Endothelial cell of umbilical vein (primary cell): ENCODE data around the gene C11orf71. TPM values are rescaled to one million over a fixed set of nuclear protein-coding genes. Genes with fewer than 3 reads are reported as not detected.

ENCODE experiments used
- BruUV-seq: library from RNA; stranded (reverse); fragments of 400-500 nt; replicated peaks from 2 replicates; lab custom pipeline; 2021; lab: Mats Ljungman, UMichigan
- CTCF ChIA-PET: fragments of 300-600, 350-600 bp; sonication (Branson Sonifier 250); formaldehyde crosslinking; loops from one replicate; lab custom pipeline; 2021; ENCODE audit warnings: antibody characterized with exemption, inconsistent platforms; lab: Charles Lee
- POLR2A ChIA-PET: fragments of 300-600, 350-600 bp; sonication (Branson Sonifier 250); formaldehyde crosslinking; loops from one replicate; lab custom pipeline; 2021; ENCODE audit warnings: antibody characterized with exemption, inconsistent platforms; lab: Charles Lee
- DNase-seq: peaks from one replicate; pipeline ENCODE4 v3.0.0-alpha.2; 2011; ENCODE audit warnings: low read depth, low spot score
- FAIRE-seq: peaks from 2 replicates; lab custom pipeline; 2011; peaks lifted over from hg19 to GRCh38; lab: Jason Lieb, UNC
- H2AFZ ChIP-seq: 2 replicates; pipeline ENCODE4 v1.6.0; 2012; ENCODE audit warnings: low read depth, low read length, control low read depth, inconsistent platforms
- H3K27ac ChIP-seq: 2 replicates; pipeline ENCODE4 v1.5.1; 2011; ENCODE audit warnings: low read depth, mild to moderate bottlenecking, control low read depth, low read length, moderate library complexity; ENCODE audit not compliant: insufficient read depth
- H3K27me3 ChIP-seq, 2 experiments: 2 replicates each; pipeline versions ENCODE4 v1.6.0 to v1.6.1; 2011; ENCODE audit warnings: low read length in 2 of 2, mixed read lengths in 1 of 2; ENCODE audit not compliant: control insufficient read depth in 2 of 2, insufficient read depth in 2 of 2
- H3K36me3 ChIP-seq, 2 experiments: 2 replicates in 1 of 2; 3 replicates in 1 of 2; pipeline ENCODE4 v1.5.1; 2011; ENCODE audit warnings: low read length in 2 of 2, mild to moderate bottlenecking in 1 of 2, moderate library complexity in 1 of 2; ENCODE audit not compliant: control insufficient read depth in 2 of 2, insufficient read depth in 2 of 2; ENCODE audit errors: extremely low read depth in 1 of 2
- H3K4me1 ChIP-seq: 3 replicates; pipeline ENCODE4 v1.5.1; 2011; ENCODE audit warnings: mild to moderate bottlenecking, low read length; ENCODE audit not compliant: control insufficient read depth, insufficient read depth; ENCODE audit errors: extremely low read depth
- H3K4me2 ChIP-seq: 2 replicates; pipeline ENCODE4 v1.6.1; 2011; ENCODE audit warnings: low read length, control low read depth, mixed read lengths; ENCODE audit not compliant: insufficient read depth
- H3K4me3 ChIP-seq, 3 experiments: fragments of 200-600 bp in 1 of 3; sonication (generic), shearing (Covaris generic) in 1 of 3; replicated peaks in 1 of 3; 2 replicates each; pipeline ENCODE4 v1.5.1; 2011 to 2016; ENCODE audit warnings: control low read depth in 3 of 3, low read length in 3 of 3, mild to moderate bottlenecking in 2 of 3, inconsistent platforms in 1 of 3, low read depth in 1 of 3, moderate library complexity in 1 of 3; ENCODE audit not compliant: insufficient read depth in 1 of 3
- H3K79me2 ChIP-seq: 2 replicates; pipeline ENCODE4 v1.6.0; 2012; ENCODE audit warnings: low read length, inconsistent platforms; ENCODE audit not compliant: control insufficient read depth, insufficient read depth
- H3K9ac ChIP-seq: replicated peaks from 2 replicates; pipeline ENCODE3; 2011; ENCODE audit warnings: low read length, control low read depth; ENCODE audit not compliant: insufficient read depth; ENCODE audit errors: extremely low read depth
- H3K9me1 ChIP-seq: replicated peaks from 3 replicates; pipeline ENCODE4 v1.6.0; 2011; ENCODE audit warnings: mild to moderate bottlenecking, low read length; ENCODE audit not compliant: control insufficient read depth, insufficient read depth; ENCODE audit errors: extremely low read depth
- H3K9me3 ChIP-seq: replicated peaks from 2 replicates; pipeline ENCODE4 v1.5.1; 2012; ENCODE audit warnings: low read length, inconsistent platforms; ENCODE audit not compliant: control insufficient read depth, insufficient read depth
- H4K20me1 ChIP-seq: replicated peaks from 2 replicates; pipeline ENCODE3; 2011; ENCODE audit warnings: mild to moderate bottlenecking, low read length; ENCODE audit not compliant: control insufficient read depth, insufficient read depth; ENCODE audit errors: extremely low read depth
- CTCF ChIP-seq, 2 donors: IDR thresholded peaks; 1 replicate in 1 of 2; 2 replicates in 1 of 2; pipeline ENCODE4 v1.5.1; 2011; ENCODE audit warnings: low read length in 2 of 2, mild to moderate bottlenecking in 2 of 2, moderate library complexity in 2 of 2, control low read depth in 1 of 2, inconsistent platforms in 1 of 2, low read depth in 1 of 2; ENCODE audit not compliant: insufficient read depth in 1 of 2; ENCODE audit errors: extremely low read depth in 1 of 2
- EZH2 ChIP-seq: IDR thresholded peaks from 2 replicates; pipeline ENCODE4 v1.6.1; 2012; ENCODE audit warnings: borderline replicate concordance, low read depth, mild to moderate bottlenecking, moderate library complexity, low read length, inconsistent platforms; ENCODE audit not compliant: severe bottlenecking
- FOS ChIP-seq: IDR thresholded peaks from 2 replicates; pipeline ENCODE4 v1.6.1; 2011; ENCODE audit warnings: mild to moderate bottlenecking, low read length, moderate library complexity, borderline replicate concordance; ENCODE audit not compliant: insufficient read depth
- GATA2 ChIP-seq: IDR thresholded peaks from 2 replicates; pipeline ENCODE4 v1.7.0; 2011; ENCODE audit warnings: low read depth, mild to moderate bottlenecking, moderate library complexity, mixed read lengths, low read length; ENCODE audit not compliant: insufficient read length, insufficient read depth
- JUN ChIP-seq: IDR thresholded peaks from 2 replicates; pipeline ENCODE4 v1.6.1; 2011; ENCODE audit warnings: borderline replicate concordance, low read depth; ENCODE audit not compliant: insufficient read length, insufficient read depth
- MAX ChIP-seq: IDR thresholded peaks from 2 replicates; pipeline ENCODE4 v1.6.1; 2011; ENCODE audit not compliant: insufficient read depth, insufficient read length
- MYC ChIP-seq: IDR thresholded peaks from one replicate; pipeline ENCODE4 v1.6.1; 2011; ENCODE audit warnings: mild to moderate bottlenecking, low read depth, low read length
- POLR2A ChIP-seq: IDR thresholded peaks from 2 replicates; pipeline ENCODE4 v1.6.1; 2012; ENCODE audit warnings: low read depth, mild to moderate bottlenecking, control low read depth, low read length
- POLR2AphosphoS5 ChIP-seq: IDR thresholded peaks from 2 replicates; pipeline ENCODE4 v1.6.1; 2012; ENCODE audit warnings: low read depth, mild to moderate bottlenecking, control low read depth, low read length, moderate library complexity; ENCODE audit not compliant: insufficient read depth
- dilution Hi-C: fragments of 300-500 bp; cut with MboI; formaldehyde crosslinking; loops from one replicate; pipeline ENCODE4 v1.15.0; 2019; ENCODE audit warnings: low sequenced_read_pairs; ENCODE audit not compliant: extremely low pct_ligation_motif_present
- intact Hi-C: fragments of 100-400 bp; cut with micrococcal nuclease; formaldehyde crosslinking; loops from one replicate; pipeline ENCODE4 v1.10.0; 2022
- polyA plus RNA-seq, 4 experiments: library from polyadenylated mRNA; depleted of rRNA in 3 of 4; stranded (reverse) in 3 of 4; unstranded in 1 of 4; fragments of >200 nt; gene quantifications; 2 replicates each; pipeline versions ENCODE4 v1.2.1 to v1.2.3, GENCODE V29; 2011 to 2012; ENCODE audit warnings: missing spikeins in 1 of 4
- total RNA-seq: library from RNA; stranded (reverse); gene quantifications from 2 replicates; pipeline ENCODE4 v1.2.3, GENCODE V29; 2021

C11orf71 gene
- total and polyA plus RNA-seq, 2 donors (not counting 3 experiments of a cell fraction or from before 2014, with no cell fraction given) = 4.0 to 6.9 TPM

- no peak for TF ChIP-seq FOS
- TF ChIP-seq POLR2AphosphoS5 = no peak
- no peak for TF ChIP-seq MYC
- no peak for TF ChIP-seq JUN
- no peak for TF ChIP-seq MAX
- no peak for TF ChIP-seq CTCF (IDR thresholded peaks at IDR 0.05; ENCODE audit: extremely low read depth in 1 of 2, insufficient read depth in 1 of 2, low read depth in 1 of 2, low read length in 2 of 2)
- TF ChIP-seq GATA2 = no peak
- no peak for TF ChIP-seq POLR2A
- no peak for TF ChIP-seq EZH2
- H3K27me3 ChIP-seq = no peaks in the 10 kb centered on the region
- H3K9me3 ChIP-seq = no peaks in the 10 kb centered on the region
- H3K9me1 ChIP-seq = no peaks in the 10 kb centered on the region
- CTCF ChIA-PET = interaction anchor here (0.6 to 1.2 kb wide), 3 partner anchors 9 to 135 kb away, joined by 3 to 4 read pairs (median 3); partner anchors contain the start of gene REXO2
- H3K4me3 ChIP-seq = no peak overlapping the region
- dilution Hi-C loops = no loop called here
- FAIRE-seq (no peak), DNase-seq (no peak)
- H4K20me1 ChIP-seq = no peaks in the 10 kb centered on the region
- no TSS peak for BruUV-seq
- H3K9ac ChIP-seq = no peak overlapping the region
- no peak overlapping the region for H3K27ac ChIP-seq
- POLR2A ChIA-PET = no interaction called here
- intact Hi-C loops = no loop called here
- H3K36me3 ChIP-seq = no peaks in the 10 kb centered on the region
- H3K79me2 ChIP-seq = no peaks in the 10 kb centered on the region
- no peak overlapping the region for H3K4me2 ChIP-seq
- no peak overlapping the region for H2AFZ ChIP-seq
- H3K4me1 ChIP-seq = no peaks in the 10 kb centered on the region
These were observed 30.0 kb upstream of the C11orf71 start for GRCh38 chr11:114430290-114430689.
